Nephron (organoid): Measurements from ENCODE around the gene NPC1.
"Not testable (repeated sequence)": the region's sequence is repeated elsewhere in the genome, so short reads cannot be mapped to it uniquely, and the experiment has no call there.

ENCODE experiments used
- H3K27ac Mint-ChIP-seq, 3 experiments: 2 replicates each; pipeline ENCODE4 v1.8.0; 2020; ENCODE audit warnings: mixed read lengths in 3 of 3, mild to moderate bottlenecking in 2 of 3, moderate library complexity in 1 of 3
- H3K27me3 Mint-ChIP-seq: 2 replicates; pipeline ENCODE4 v1.8.0; 2021; ENCODE audit warnings: low read depth, mild to moderate bottlenecking, moderate library complexity, mixed read lengths
- H3K36me3 Mint-ChIP-seq: 2 replicates; pipeline ENCODE4 v1.8.0; 2020; ENCODE audit warnings: low read depth, mixed read lengths
- H3K4me1 Mint-ChIP-seq: 2 replicates; pipeline ENCODE4 v1.8.0; 2020; ENCODE audit warnings: mixed read lengths
- H3K4me3 Mint-ChIP-seq, 3 experiments: 2 replicates each; pipeline ENCODE4 v1.8.0; 2020; ENCODE audit warnings: mild to moderate bottlenecking in 3 of 3, mixed read lengths in 3 of 3, moderate library complexity in 2 of 3
- H3K9me3 Mint-ChIP-seq: 2 replicates; pipeline ENCODE4 v1.8.0; 2020; ENCODE audit warnings: mixed read lengths
- TF ChIP-seq, protein P1 (sequence below), 3 experiments: fragments of 200-600 bp; sonication (generic); IDR thresholded peaks; one replicate each; pipeline ENCODE4 v1.5.0; 2021; ENCODE audit warnings: antibody characterized with exemption in 3 of 3; ENCODE audit not compliant: unreplicated experiment in 3 of 3

NPC1 gene

DNA sequence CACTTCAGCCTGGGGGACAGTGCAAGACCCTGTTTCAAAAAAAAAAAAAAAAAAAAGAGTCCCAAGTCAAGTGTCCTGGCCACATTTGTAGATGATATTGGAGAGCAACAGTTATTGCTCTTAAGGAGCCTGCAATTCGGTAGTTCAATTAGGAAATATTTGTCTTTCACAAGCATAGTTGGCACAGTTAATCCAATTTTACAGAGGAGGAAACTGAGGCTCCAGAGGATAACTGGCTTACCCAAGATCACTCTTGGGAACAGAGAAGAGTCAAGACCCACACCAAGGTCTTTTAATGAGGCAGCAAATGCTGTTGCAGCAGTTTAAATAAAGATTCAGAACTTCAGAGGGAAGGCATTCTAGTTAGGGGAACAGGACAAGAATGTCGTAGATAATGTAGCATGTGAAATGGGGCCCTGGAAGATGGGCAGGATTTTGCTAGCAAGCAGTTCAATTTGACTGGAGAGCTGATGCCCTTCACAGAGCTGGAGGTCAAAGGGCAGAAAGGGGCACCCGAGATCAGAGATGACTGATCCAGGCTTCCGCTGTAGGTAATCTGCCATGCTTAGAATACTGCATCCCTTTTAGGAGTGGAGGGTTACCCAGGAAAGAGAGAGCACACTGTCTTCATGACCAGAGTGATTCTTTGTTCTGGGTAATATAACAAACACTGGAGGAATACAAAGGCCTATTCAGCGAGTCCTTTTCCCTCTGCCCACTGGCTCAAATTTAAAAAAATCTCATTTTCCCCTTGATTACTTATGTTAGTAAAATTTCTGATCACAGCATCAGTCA, 3.0 kb downstream of the NPC1 start:
- Mint-ChIP-seq H3K27ac (no peak overlapping the region), H3K27me3 (peaks cover 3% of the 10 kb centered on the region), H3K4me3 (peak overlapping the region; percentile 14 to 55 (median 15)), H3K9me3 (no peaks in the 10 kb centered on the region), H3K36me3 (peaks cover 13% of the 10 kb centered on the region), H3K4me1 (peaks cover 40% of the 10 kb centered on the region)
- TF ChIP-seq, protein P1, sequence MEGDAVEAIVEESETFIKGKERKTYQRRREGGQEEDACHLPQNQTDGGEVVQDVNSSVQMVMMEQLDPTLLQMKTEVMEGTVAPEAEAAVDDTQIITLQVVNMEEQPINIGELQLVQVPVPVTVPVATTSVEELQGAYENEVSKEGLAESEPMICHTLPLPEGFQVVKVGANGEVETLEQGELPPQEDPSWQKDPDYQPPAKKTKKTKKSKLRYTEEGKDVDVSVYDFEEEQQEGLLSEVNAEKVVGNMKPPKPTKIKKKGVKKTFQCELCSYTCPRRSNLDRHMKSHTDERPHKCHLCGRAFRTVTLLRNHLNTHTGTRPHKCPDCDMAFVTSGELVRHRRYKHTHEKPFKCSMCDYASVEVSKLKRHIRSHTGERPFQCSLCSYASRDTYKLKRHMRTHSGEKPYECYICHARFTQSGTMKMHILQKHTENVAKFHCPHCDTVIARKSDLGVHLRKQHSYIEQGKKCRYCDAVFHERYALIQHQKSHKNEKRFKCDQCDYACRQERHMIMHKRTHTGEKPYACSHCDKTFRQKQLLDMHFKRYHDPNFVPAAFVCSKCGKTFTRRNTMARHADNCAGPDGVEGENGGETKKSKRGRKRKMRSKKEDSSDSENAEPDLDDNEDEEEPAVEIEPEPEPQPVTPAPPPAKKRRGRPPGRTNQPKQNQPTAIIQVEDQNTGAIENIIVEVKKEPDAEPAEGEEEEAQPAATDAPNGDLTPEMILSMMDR (IDR thresholded peaks at IDR 0.05; ENCODE audit: unreplicated experiment in 3 of 3) = no peak

DNA sequence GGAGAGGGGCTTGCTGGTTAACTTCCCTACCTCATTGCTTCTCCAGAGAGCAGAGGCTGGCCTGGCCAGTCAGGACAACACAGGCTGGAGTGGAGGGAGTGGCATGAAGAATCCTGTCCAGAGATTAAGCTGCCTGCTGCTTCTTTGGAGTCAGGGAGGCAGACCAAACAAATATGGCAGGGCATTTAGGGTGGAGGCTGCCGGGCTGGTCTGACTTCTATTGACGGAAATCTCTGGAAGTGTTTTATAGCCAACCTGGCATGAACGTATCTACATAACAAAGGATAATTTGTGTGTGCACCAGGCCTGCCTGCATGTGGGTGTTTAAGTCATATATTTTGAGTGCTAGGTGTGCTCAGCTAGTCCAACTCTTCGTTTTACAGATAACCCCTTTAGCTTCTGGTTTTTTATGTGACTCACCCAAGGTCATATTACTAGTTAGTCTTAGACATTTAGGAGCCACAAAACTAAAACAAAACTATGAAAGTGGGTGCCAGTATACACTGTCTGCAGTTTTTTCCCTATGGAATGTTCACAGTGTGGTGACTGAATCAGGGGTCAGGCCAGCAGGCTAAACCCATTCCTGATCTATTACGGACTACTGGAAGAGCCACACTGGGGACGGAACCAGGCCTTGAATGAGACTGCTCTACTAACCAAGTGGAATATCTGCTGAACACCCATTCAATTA, 5.5 kb downstream of the NPC1 start:
- TF ChIP-seq, protein P1 (IDR thresholded peaks at IDR 0.05; ENCODE audit: unreplicated experiment in 3 of 3) = no peak
- H3K27me3 Mint-ChIP-seq = no peaks in the 10 kb centered on the region
- peaks cover 46% of the 10 kb centered on the region for H3K4me1 Mint-ChIP-seq
- peaks cover 20% of the 10 kb centered on the region for H3K36me3 Mint-ChIP-seq
- no peak overlapping the region for H3K4me3 Mint-ChIP-seq
- H3K27ac Mint-ChIP-seq = no peak overlapping the region
- no peaks in the 10 kb centered on the region for H3K9me3 Mint-ChIP-seq

DNA sequence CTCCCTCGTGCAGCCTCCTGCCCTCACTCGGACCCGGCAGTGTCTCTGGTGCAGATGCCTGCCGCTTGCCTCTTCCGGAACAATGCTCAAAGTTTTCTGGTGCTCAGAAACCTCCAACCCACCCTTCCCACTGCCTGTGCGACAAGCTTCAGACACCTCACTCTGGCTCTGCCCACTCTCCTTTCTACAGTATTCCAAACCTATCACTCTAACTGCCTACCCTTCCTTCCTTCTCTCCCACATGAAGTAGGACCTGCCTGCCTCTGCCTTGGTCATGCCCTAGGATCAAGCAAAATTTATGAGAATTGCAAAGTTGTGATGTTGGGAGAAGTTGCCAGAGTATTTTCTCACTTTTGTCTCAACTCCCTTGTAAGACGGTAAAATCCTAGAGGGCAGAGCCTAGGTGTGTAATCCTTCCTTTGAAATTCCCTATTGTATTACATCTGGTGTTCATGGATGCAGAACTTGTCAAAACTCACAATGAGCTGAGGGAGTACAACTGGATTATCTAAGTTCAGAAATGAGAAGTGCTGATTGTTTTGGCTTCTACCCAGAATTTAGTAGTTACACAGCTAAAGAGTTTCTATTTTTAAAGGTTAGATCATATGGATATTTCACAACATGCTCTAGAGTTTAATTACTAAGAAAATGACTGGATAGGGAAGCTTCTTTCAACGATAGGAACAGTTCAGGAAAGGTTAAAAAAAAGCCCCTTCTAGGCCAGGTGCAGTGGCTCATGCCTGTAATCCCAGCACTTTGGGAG, 7.2 kb downstream of the NPC1 start:
- Mint-ChIP-seq H3K27ac (peak overlapping the region; percentile 1 to 18 (median 7)), H3K4me3 (no peak overlapping the region), H3K27me3 (no peaks in the 10 kb centered on the region), H3K4me1 (peaks cover 48% of the 10 kb centered on the region), H3K9me3 (no peaks in the 10 kb centered on the region), H3K36me3 (peaks cover 25% of the 10 kb centered on the region)
- TF ChIP-seq, protein P1 (IDR thresholded peaks at IDR 0.05; ENCODE audit: unreplicated experiment in 3 of 3) = no peak

DNA sequence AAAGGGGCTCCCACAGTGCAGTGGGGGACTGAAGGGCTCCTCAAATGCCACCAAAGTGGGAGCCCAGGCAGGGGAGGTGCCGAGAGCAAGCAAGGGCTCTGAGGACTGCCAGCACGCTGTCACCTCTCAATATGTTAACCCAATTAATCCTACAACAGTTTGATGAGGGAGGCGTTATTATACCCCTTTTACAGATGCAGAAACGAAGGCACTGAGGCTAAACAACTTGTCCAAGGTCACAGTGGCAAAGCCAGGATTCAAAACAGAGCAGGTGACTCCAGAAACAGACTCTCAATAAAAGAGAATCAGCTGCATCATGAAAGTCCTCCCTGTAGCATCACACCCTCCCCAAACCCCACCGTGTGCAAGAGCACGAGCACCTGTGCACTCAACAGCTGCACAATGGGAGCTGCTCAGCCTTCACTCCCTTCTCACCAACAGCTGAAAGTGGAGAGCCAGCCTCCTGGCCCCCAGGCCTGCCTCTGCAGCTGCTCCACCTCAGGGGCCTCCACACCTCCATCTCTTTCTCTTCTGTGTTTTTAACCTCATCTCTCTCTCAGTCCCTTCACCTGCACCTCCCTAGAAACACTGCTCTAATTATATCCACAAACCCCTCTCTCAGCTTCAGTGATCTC, 8.1 kb downstream of the NPC1 start:
- peaks cover 46% of the 10 kb centered on the region for H3K4me1 Mint-ChIP-seq
- H3K27me3 Mint-ChIP-seq = no peaks in the 10 kb centered on the region
- H3K36me3 Mint-ChIP-seq = peaks cover 25% of the 10 kb centered on the region
- TF ChIP-seq, protein P1 (IDR thresholded peaks at IDR 0.05; ENCODE audit: unreplicated experiment in 3 of 3) = no peak
- H3K9me3 Mint-ChIP-seq = no peaks in the 10 kb centered on the region
- no peak overlapping the region for H3K4me3 Mint-ChIP-seq
- peak overlapping the region; percentile 0 to 7 (median 1) for H3K27ac Mint-ChIP-seq

DNA sequence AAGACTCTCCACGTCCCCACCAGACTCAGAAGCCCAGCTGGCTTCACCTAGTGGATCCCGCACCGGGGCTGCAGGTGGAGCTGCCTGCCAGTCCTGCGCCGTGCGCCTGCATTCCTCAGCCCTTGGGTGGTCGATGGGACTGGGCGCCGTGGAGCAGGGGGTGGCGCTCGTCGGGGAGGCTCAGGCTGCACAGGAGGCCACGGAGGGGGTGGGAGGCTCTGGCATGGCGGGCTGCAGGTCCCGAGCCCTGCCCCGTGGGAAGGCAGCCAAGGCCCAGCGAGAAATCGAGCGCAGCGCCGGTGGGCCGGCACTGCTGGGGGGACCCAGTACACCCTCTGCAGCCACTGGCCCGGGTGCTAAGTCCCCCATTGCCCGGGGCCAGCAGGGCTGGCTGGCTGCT, 8.8 kb downstream of the NPC1 start:
- H3K27me3 Mint-ChIP-seq, H3K4me3 Mint-ChIP-seq: not testable (repeated sequence)

DNA sequence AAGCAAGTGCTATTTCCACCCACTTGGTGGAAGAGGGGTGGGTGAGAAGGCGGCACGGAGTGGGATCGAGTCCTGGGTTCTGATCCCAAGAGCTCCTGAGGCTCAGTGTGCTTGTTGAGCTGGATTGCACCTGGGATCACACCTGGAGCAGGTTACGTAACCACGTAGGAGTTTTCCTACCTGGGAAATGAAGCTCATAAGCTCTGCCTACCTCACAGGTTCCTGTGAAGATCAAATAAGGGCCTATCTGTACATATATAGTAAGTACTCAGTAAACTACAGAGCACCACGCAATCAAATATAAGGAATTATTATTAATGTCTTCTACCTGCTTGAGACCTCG, 11.0 kb downstream of the NPC1 start:
- H3K27me3 Mint-ChIP-seq = no peaks in the 10 kb centered on the region

More for the DNA sequence above, 8.8 kb downstream of the NPC1 start:
- H3K36me3 Mint-ChIP-seq = peaks cover 25% of the 10 kb centered on the region
- not testable (repeated sequence) for H3K9me3 Mint-ChIP-seq, H3K27ac Mint-ChIP-seq
- H3K4me1 Mint-ChIP-seq = peaks cover 46% of the 10 kb centered on the region

More for the DNA sequence above, 11.0 kb downstream of the NPC1 start:
- TF ChIP-seq, protein P1 (IDR thresholded peaks at IDR 0.05; ENCODE audit: unreplicated experiment in 3 of 3) = no peak
- peaks cover 20% of the 10 kb centered on the region for H3K36me3 Mint-ChIP-seq
- peaks cover 39% of the 10 kb centered on the region for H3K4me1 Mint-ChIP-seq
- H3K9me3 Mint-ChIP-seq = no peaks in the 10 kb centered on the region
- H3K27ac Mint-ChIP-seq = peak overlapping the region in 2 of 3 experiments; percentile 52 to 75
- H3K4me3 Mint-ChIP-seq = no peak overlapping the region
